ENCODE data around the gene SUCLG1. TPM values are rescaled to one million over a fixed set of nuclear protein-coding genes. Genes with fewer than 3 reads are reported as not detected.

SUCLG1 gene
- total RNA-seq, 1 donor from 2014 or later: 81.2 TPM

DNA sequence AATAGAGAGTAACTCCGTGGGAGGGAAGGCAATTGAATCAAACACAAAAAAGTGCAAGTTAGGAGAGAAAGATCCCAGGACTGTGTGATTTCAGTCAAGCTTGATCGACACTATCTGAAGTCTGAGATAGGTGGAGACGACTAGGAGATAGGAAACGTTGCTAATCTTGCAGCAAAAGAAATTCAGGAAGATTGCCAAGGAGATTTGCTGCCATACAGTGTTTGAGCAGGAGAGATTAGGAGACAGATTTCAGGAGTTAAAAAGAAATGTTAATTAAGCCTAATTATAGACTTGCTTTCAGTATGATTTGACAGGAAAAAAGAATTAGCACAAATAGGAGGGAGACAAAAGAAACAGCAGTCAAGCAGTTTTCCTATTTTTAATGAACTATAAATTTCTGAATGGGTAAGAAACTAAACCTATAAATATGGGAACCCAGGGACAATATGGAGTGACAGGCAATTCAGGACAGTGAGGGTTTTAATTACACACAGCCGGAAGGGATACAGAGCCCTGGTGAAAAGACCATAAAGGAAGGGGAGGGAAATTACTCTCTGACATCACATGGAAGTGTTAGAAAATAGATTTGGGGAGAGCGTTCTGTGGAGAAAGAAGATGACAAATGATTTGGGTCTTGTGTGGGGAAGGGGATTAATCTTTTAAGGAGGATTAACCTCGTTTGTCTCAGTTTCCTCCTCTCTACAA is 72.6 kb downstream of the SUCLG1 start:
- TF ChIP-seq, protein P1, sequence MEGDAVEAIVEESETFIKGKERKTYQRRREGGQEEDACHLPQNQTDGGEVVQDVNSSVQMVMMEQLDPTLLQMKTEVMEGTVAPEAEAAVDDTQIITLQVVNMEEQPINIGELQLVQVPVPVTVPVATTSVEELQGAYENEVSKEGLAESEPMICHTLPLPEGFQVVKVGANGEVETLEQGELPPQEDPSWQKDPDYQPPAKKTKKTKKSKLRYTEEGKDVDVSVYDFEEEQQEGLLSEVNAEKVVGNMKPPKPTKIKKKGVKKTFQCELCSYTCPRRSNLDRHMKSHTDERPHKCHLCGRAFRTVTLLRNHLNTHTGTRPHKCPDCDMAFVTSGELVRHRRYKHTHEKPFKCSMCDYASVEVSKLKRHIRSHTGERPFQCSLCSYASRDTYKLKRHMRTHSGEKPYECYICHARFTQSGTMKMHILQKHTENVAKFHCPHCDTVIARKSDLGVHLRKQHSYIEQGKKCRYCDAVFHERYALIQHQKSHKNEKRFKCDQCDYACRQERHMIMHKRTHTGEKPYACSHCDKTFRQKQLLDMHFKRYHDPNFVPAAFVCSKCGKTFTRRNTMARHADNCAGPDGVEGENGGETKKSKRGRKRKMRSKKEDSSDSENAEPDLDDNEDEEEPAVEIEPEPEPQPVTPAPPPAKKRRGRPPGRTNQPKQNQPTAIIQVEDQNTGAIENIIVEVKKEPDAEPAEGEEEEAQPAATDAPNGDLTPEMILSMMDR (conservative IDR thresholded peaks at IDR 0.05): no peak
- Mint-ChIP-seq H3K27ac (no peak overlapping the region), H3K4me1 (ENCODE audit: unreplicated experiment) (peaks cover 6% of the 10 kb centered on the region), H3K36me3 (no peaks in the 10 kb centered on the region), H3K27me3 (peaks cover 3% of the 10 kb centered on the region), H3K4me3 (no peak overlapping the region), H3K9me3 (no peaks in the 10 kb centered on the region)
- DNase-seq (ENCODE audit: extremely low spot score, unreplicated experiment): no peak

DNA sequence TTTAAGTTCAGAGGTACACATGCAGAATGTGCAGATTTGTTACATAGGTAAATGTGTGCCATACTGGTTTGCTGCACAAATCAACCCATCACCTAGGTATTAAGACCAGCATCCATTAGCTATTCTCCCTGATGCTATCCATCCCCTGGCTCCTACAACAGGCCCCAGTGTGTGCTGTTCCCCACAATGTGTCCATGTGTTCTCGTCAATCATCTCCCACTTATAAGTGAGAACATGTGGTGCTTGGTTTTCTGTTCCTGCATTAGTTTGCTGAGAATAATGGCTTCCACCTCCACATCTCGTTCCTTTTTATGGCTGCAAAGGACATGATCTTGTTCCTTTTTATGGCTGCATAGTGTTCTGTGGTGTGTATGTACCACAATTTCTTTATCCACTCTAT is 75.8 kb downstream of the SUCLG1 start:
- TF ChIP-seq, protein P1 (conservative IDR thresholded peaks at IDR 0.05): no peak
- DNase-seq (ENCODE audit: extremely low spot score, unreplicated experiment): no peak
- H3K36me3 Mint-ChIP-seq: no peaks in the 10 kb centered on the region
- H3K4me1 Mint-ChIP-seq (ENCODE audit: unreplicated experiment): peaks cover 6% of the 10 kb centered on the region
- no peaks in the 10 kb centered on the region for H3K9me3 Mint-ChIP-seq
- H3K27me3 Mint-ChIP-seq: peaks cover 3% of the 10 kb centered on the region
- no peak overlapping the region for H3K27ac Mint-ChIP-seq
- H3K4me3 Mint-ChIP-seq: no peak overlapping the region

DNA sequence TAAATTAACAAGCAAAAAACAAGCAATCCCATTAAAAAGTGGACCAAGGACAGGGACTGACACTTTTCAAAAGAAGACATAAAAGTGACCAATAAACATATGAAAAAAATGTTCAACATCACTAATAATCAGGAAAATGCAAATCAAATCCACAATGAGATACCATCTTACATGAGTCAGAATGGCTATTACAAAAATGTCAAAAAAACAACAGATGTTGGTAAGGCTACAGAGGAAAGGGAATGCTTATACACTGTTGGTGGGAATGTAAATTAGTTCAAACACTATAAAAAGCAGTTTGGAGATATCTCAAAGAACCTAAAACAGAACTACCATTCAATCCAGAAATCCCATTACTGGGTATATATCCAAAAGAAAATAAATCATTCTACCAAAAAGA is 78.2 kb downstream of the SUCLG1 start:
- Mint-ChIP-seq H3K27ac (no peak overlapping the region), H3K4me3 (no peak overlapping the region), H3K9me3 (peaks cover 3% of the 10 kb centered on the region), H3K4me1 (ENCODE audit: unreplicated experiment) (no peaks in the 10 kb centered on the region), H3K36me3 (no peaks in the 10 kb centered on the region), H3K27me3 (no peaks in the 10 kb centered on the region)
- TF ChIP-seq, protein P1 (conservative IDR thresholded peaks at IDR 0.05): no peak
- no peak for DNase-seq (ENCODE audit: extremely low spot score, unreplicated experiment)

DNA sequence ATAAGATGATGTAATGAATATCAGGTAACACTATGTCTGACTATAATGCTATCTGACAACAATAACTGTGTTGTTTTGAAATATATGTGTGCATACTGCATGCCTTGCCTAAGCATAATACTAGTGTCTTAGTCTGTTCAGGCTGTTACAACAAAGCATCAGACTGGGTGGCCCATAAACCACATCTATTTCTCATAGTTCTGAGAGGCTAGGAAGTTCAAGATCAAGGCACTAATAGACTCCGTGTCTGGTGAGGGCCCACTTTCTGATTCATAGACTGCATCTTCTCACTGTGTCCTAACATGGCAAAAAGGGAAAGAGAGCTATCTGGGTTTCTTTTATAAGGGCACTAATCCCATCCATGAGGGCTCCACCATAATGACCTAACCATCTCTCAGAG is 80.1 kb downstream of the SUCLG1 start:
- H3K27me3 Mint-ChIP-seq: no peaks in the 10 kb centered on the region
- TF ChIP-seq, protein P1 (conservative IDR thresholded peaks at IDR 0.05): no peak
- H3K27ac Mint-ChIP-seq: no peak overlapping the region
- DNase-seq (ENCODE audit: extremely low spot score, unreplicated experiment): no peak
- no peaks in the 10 kb centered on the region for H3K36me3 Mint-ChIP-seq
- no peak overlapping the region for H3K4me3 Mint-ChIP-seq
- H3K9me3 Mint-ChIP-seq: peaks cover 3% of the 10 kb centered on the region
- H3K4me1 Mint-ChIP-seq (ENCODE audit: unreplicated experiment): no peaks in the 10 kb centered on the region

DNA sequence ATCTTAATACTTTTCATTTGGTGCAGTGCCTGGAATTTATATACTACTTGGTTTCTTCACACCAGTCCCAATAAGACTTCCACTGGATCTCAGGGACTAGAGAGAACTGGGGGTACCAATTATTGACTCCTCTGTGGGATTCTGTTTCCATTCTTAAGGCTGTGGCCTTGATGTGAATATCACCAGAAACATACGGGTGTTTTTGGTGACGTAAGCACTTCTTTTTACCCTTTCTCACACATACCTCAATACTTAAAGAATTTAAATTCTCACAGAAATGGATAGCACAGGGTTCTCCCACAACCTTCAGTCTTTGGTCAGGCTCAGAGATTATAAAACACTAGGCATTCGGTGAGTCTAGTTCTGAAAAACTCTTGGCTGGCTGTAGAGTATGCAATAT is 84.1 kb downstream of the SUCLG1 start:
- H3K4me1 Mint-ChIP-seq (ENCODE audit: unreplicated experiment): no peaks in the 10 kb centered on the region
- H3K36me3 Mint-ChIP-seq: no peaks in the 10 kb centered on the region
- H3K9me3 Mint-ChIP-seq: peaks cover 3% of the 10 kb centered on the region
- TF ChIP-seq, protein P1 (conservative IDR thresholded peaks at IDR 0.05): no peak
- DNase-seq (ENCODE audit: extremely low spot score, unreplicated experiment): no peak
- no peak overlapping the region for H3K4me3 Mint-ChIP-seq
- no peak overlapping the region for H3K27ac Mint-ChIP-seq
- H3K27me3 Mint-ChIP-seq: no peaks in the 10 kb centered on the region
